ENCODE data around the gene CAMK2D. TPM values are rescaled to one million over a fixed set of nuclear protein-coding genes. Genes with fewer than 3 reads are reported as not detected.

The CAMK2D gene
- total RNA-seq, 4 donors from 2014 or later, result 48.2 to 66.2 (median 51.2) TPM

DNA sequence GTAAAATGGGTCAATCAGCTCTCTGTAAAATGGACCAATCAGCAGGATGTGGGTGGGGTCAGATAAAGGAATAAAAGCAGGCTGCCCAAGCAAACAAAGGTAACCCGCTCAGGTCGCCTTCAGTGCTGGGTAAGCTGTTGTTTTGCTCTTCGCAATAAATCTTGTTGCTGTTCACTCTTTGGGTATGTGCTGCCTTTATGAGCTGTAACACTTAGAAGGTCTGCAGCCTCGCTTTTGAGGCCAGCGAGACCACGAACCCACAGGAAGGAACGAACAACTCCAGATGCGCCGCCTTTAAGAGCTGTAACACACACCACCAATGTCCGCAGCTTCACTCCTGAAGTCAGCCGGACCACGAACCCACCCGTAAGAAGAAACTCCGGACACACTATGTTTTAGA lies 11.5 kb upstream of the CAMK2D start:
- no peak overlapping the region for H3K4me3 ChIP-seq
- H3K27ac ChIP-seq (replicated peaks in 1 of 4), result no peak overlapping the region
- intact Hi-C loops (cut with DNase I), result no loop called here
- H3K4me1 ChIP-seq, result no peaks in the 10 kb centered on the region
- 77% methylated on average over 14 of the region's 14 CpGs for WGBS
- H3K36me3 ChIP-seq, result no peaks in the 10 kb centered on the region
- H3K9me3 ChIP-seq, result no peaks in the 10 kb centered on the region
- TF ChIP-seq POLR2AphosphoS5 (IDR thresholded peaks at IDR 0.05), result no peak
- TF ChIP-seq POLR2A (IDR thresholded peaks at IDR 0.05; ENCODE audit: low read depth), result no peak
- TF ChIP-seq, protein P1, sequence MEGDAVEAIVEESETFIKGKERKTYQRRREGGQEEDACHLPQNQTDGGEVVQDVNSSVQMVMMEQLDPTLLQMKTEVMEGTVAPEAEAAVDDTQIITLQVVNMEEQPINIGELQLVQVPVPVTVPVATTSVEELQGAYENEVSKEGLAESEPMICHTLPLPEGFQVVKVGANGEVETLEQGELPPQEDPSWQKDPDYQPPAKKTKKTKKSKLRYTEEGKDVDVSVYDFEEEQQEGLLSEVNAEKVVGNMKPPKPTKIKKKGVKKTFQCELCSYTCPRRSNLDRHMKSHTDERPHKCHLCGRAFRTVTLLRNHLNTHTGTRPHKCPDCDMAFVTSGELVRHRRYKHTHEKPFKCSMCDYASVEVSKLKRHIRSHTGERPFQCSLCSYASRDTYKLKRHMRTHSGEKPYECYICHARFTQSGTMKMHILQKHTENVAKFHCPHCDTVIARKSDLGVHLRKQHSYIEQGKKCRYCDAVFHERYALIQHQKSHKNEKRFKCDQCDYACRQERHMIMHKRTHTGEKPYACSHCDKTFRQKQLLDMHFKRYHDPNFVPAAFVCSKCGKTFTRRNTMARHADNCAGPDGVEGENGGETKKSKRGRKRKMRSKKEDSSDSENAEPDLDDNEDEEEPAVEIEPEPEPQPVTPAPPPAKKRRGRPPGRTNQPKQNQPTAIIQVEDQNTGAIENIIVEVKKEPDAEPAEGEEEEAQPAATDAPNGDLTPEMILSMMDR (IDR thresholded peaks at IDR 0.05), result no peak
- no peak for TF ChIP-seq EP300 (IDR thresholded peaks at IDR 0.05)
- no peaks in the 10 kb centered on the region for H3K27me3 ChIP-seq
- DNase-seq (ENCODE audit: extremely low spot score), result no peak

DNA sequence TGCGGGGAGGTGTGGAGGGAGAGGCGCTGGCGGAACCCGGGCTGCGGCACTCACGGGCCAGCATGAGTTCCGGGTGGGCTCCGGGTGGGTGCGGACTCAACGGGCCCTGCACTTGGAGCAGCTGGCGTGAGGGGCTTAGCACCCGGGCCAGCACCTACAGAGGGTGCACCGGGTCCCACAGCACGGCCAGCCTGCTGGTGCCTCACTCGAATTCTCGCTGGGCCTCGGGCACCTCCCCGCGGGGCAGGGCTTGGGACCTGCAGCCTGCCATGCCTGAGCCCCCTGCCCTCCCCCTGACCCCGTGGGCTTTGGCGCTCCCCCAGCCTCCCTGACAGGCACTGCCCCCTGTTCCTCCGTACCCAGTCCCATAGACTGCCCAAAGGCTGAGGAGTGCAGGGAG lies 10.8 kb upstream of the CAMK2D start:
- Histone ChIP-seq H3K9me3 (no peaks in the 10 kb centered on the region), H3K27ac (replicated peaks in 1 of 4) (no peak overlapping the region), H3K4me1 (no peaks in the 10 kb centered on the region), H3K4me3 (no peak overlapping the region), H3K27me3 (no peaks in the 10 kb centered on the region), H3K36me3 (no peaks in the 10 kb centered on the region)
- TF ChIP-seq EP300 (IDR thresholded peaks at IDR 0.05), result no peak
- TF ChIP-seq, protein P1 (IDR thresholded peaks at IDR 0.05), result no peak
- no peak for TF ChIP-seq POLR2A (IDR thresholded peaks at IDR 0.05; ENCODE audit: low read depth)
- TF ChIP-seq POLR2AphosphoS5 (IDR thresholded peaks at IDR 0.05), result no peak
- intact Hi-C loops (cut with DNase I), result no loop called here
- DNase-seq (ENCODE audit: extremely low spot score), result no peak
- 90% methylated on average over 2 of the region's 22 CpGs for WGBS

DNA sequence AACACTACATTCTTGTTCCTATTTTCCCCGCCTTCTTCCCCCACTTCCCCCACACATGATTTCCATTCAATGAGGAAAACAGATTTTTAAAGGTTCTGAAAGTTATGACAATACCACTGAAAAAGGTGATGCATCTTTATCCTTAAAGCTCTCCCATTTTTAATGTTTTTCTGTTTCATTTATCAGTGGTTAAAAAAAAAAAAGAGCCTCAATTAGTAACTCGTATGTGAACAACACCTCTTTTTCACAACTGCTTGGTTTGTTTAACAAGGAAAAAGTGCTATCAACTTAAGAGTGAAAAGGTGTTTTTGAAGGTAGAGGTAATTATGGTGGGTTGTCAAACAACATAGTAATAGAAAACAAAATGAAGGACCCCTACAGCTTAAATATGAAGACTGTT lies 8.2 kb upstream of the CAMK2D start:
- 86% methylated on average over 2 of the region's 2 CpGs for WGBS
- TF ChIP-seq, protein P1 (IDR thresholded peaks at IDR 0.05), result no peak
- no peak for TF ChIP-seq POLR2AphosphoS5 (IDR thresholded peaks at IDR 0.05)
- TF ChIP-seq EP300 (IDR thresholded peaks at IDR 0.05), result no peak
- TF ChIP-seq POLR2A (IDR thresholded peaks at IDR 0.05; ENCODE audit: low read depth), result no peak
- Histone ChIP-seq H3K27ac (replicated peaks in 1 of 4) (no peak overlapping the region), H3K4me3 (no peak overlapping the region), H3K36me3 (no peaks in the 10 kb centered on the region), H3K9me3 (no peaks in the 10 kb centered on the region), H3K27me3 (no peaks in the 10 kb centered on the region), H3K4me1 (no peaks in the 10 kb centered on the region)
- intact Hi-C loops (cut with DNase I), result loop anchor here (10.0 kb wide), 2 partner anchors 205 to 315 kb away; partner anchors contain the start of gene ARSJ
- DNase-seq (ENCODE audit: extremely low spot score), result no peak

DNA sequence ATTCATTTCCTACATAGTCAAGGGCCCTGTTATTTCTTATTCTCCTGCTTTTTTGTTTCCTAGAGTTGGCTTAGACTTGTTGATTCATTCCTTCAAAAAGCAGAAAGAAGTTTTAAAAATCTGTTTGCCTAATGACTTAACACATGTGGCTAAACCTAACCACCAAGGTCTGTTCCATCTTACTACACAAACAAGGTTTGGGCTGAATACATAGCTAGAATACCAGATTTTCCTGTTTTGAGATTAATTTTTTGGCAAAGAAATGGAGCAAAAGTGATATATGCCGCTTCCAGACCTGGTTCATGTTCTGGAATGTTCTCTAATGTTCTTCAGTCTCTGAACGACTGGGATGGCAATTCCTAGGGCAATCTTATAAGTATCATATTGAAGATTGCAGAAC lies 7.4 kb upstream of the CAMK2D start:
- intact Hi-C loops (cut with DNase I), result loop anchor here (10.0 kb wide), 2 partner anchors 206 to 314 kb away; partner anchors contain the start of gene ARSJ
- H3K4me3 ChIP-seq, result no peak overlapping the region
- 96% methylated on average over 2 of the region's 2 CpGs for WGBS
- H3K27me3 ChIP-seq, result no peaks in the 10 kb centered on the region
- no peaks in the 10 kb centered on the region for H3K9me3 ChIP-seq
- H3K36me3 ChIP-seq, result no peaks in the 10 kb centered on the region
- DNase-seq (ENCODE audit: extremely low spot score), result no peak
- no peaks in the 10 kb centered on the region for H3K4me1 ChIP-seq
- H3K27ac ChIP-seq (replicated peaks in 1 of 4), result no peak overlapping the region
- TF ChIP-seq EP300 (IDR thresholded peaks at IDR 0.05) (no peak), POLR2AphosphoS5 (IDR thresholded peaks at IDR 0.05) (no peak), POLR2A (IDR thresholded peaks at IDR 0.05; ENCODE audit: low read depth) (no peak)
- TF ChIP-seq, protein P1 (IDR thresholded peaks at IDR 0.05), result no peak

DNA sequence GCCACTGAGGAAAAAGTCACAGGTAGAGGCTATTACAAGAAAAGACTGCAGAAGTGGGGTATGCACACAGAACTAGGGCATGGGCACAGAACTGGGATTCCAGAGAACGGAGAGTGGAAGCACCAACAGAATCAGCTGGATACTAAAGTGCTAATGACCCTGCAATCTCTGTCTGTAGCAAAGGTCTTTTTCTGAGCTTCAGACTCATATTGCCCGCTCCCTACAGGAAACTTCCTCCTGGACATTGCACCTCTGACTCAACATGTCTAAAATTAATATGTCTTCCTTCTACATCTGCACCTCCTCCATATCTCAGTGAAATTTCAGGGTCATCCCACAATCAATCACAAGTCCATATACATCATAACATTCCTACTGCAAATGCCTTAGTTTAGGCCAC lies 5.3 kb upstream of the CAMK2D start:
- H3K9me3 ChIP-seq, result no peaks in the 10 kb centered on the region
- WGBS, result 92% methylated on average over 2 of the region's 2 CpGs
- H3K4me3 ChIP-seq, result no peak overlapping the region
- no peak for DNase-seq (ENCODE audit: extremely low spot score)
- no peaks in the 10 kb centered on the region for H3K36me3 ChIP-seq
- no peak for TF ChIP-seq POLR2A (IDR thresholded peaks at IDR 0.05; ENCODE audit: low read depth)
- no peak for TF ChIP-seq EP300 (IDR thresholded peaks at IDR 0.05)
- TF ChIP-seq POLR2AphosphoS5 (IDR thresholded peaks at IDR 0.05), result no peak
- TF ChIP-seq, protein P1 (IDR thresholded peaks at IDR 0.05), result no peak
- H3K27me3 ChIP-seq, result no peaks in the 10 kb centered on the region
- H3K4me1 ChIP-seq, result peaks cover 0 to 7% (median 5%) of the 10 kb centered on the region in 4 donors
- H3K27ac ChIP-seq (replicated peaks in 1 of 4), result no peak overlapping the region
- intact Hi-C loops (cut with DNase I), result loop anchor here (10.0 kb wide), 2 partner anchors 208 to 312 kb away; partner anchors contain the start of gene ARSJ

Measured in esophagus muscularis mucosa (tissue), 4 donors.